HG03066 (cell line): ENCODE results near the gene HCAR2.
"Not testable (repeated sequence)": the region's sequence is repeated elsewhere in the genome, so short reads cannot be mapped to it uniquely, and the experiment has no call there.

ENCODE experiments used
- ATAC-seq: cut with Tn5 transposase; IDR thresholded peaks from one replicate; pipeline ENCODE4 v1.9.1; 2021; ENCODE audit warnings: low read depth; ENCODE audit not compliant: unreplicated experiment

HCAR2 gene

DNA sequence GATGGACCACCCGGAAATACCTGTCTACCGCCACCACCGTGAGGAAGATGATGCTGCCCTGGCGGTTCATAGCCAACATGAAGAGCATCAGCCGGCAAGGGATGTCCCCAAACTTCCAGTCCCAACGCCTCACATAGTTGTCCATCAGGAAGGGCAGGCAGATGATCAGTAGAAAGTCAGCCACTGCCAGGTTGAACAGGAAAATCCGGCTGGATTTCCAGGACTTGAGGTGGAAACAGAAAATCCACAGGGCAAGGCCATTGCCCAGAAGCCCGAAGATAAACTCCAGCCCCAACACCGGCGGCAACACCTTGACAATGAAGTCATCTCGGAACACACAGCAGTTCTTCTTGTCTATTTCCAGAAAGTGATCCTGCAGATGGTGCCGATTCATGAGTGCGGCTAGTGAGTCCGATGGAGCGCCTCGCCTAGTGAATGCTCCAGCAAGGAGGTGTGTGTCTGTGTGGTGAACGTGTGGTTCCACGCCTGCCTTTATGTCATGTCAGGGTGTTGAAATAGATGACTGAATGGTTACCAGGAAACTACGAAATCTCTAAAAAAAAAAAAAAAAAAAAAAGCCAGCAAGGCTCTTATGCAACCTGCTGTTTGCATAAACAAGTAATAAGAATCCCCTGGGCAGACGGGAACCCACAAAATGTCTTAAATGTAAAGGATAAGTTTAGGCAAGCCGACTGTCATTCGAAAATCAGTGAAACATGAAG, at the start of gene HCAR2:
Gene HCAR2, minus strand, starts transcription at position 468 of the 722 bp plus-strand sequence. Its CDS starts 74 bp downstream, at position 394.
- not testable (repeated sequence) for ATAC-seq

DNA sequence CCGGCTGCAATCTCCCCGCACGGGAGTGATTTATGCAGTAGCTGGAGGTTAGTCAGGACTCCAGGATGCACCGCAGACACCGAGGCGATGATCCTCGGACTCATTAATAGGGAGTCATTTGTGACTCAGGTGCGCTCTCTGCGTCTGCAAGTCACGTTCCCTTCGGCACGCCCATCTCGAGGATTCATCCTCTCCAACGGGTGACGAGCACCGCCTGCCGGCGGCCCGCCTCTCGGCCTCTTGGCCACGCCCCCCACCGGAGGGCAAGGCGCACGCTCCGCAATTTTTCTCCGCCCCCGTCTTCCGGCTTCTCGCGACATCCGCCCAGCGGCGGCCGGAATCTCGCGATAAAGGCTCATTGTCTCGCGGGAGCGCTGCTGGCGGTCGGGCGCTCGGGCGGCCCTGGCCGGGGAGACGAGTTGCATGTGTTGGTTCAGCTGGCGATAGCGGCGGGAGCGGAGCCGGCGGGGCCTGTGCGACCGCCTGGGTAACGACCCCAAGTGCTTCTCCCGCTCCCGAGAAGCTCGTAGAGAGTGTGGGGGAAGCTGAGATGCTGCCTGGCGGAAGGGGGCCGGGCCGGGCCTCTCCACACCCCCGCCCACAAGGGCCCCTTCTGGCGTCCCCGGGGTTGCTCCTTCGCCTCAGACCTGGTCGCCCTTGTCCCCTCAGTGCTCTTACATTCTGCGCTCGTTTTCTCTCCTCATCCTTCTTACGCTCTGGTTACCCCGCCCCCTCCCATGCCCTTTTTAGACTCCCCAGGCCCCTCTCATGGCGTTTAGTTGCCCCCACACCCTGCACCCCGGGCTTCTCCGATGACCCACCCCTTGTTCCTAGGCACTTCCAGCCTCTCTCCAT, 49.5 kb upstream of the HCAR2 start, which contains the start of gene DENR:
Gene DENR, plus strand, starts transcription at position 361 of the 855 bp plus-strand sequence. CDS start 878 bp downstream, outside the sequence.
- peak; percentile 92 for ATAC-seq

DNA sequence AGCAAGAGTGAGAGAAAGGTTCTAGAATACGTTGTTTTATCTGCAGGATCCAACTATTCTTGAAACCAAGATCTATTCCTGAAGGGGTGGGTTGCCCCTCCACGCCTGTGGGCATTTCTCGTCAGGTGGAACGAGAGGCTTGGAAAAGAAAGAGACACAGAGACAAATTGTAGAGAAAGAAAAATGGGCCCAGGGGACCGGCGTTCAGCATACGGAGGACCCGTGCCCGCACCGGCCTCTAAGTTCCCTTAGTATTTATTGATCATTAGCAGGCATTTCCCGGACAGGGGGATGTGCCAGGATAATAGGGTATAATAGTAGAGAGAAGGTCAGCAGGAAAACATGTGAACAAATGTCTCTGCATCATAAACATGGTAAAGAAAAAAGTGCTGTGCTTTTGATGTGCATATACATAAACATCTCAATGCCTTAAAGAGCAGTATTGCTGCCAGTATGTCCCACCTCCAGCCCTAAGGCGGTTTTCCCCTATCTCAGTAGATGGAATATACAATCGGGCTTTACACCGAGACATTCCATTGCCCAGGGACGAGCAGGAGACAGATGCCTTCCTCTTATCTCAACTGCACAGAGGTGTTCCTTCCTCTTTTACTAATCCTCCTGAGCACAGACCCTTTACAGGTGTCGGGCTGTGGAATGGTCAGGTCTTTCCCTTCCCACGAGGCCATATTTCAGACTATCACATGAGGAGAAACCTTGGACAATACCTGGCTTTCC, 47.8 kb upstream of the HCAR2 start:
- ATAC-seq, result not testable (repeated sequence)

DNA sequence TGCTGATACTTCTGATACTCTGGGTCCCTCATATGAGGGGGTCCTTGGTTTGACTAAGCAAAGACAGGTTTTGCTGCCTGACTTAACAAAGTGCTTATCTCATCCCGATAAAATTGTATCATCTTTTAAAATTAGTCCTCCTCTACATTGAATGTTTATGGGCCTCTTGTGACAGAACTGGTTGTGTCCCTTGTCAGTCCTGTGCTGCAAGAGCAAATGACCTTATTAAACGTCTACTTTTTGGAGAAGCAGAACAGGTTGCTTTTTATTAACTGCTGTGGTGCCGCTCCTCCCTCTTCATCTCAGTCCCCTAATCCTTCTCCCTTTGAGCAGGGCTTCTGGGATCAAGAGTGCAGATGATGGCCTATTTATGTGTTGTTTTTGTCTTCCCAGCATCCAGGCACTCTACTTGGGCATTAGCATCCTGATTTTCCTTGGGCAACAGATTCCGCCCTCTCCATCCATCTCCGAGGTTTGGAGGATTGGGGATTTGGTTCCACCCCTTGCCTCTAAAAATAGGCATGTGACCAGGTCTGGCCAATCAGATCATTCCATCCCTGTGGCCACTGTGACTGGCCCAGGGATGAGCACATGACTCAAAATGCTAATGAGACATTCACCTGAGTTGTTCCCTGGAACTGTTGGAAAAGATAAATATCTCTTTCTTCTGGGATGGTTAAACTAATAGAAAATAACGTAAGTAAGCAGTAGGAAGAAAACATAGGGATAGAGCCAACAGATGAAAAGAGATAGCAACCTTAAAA, 46.6 kb upstream of the HCAR2 start:
- no peak for ATAC-seq

DNA sequence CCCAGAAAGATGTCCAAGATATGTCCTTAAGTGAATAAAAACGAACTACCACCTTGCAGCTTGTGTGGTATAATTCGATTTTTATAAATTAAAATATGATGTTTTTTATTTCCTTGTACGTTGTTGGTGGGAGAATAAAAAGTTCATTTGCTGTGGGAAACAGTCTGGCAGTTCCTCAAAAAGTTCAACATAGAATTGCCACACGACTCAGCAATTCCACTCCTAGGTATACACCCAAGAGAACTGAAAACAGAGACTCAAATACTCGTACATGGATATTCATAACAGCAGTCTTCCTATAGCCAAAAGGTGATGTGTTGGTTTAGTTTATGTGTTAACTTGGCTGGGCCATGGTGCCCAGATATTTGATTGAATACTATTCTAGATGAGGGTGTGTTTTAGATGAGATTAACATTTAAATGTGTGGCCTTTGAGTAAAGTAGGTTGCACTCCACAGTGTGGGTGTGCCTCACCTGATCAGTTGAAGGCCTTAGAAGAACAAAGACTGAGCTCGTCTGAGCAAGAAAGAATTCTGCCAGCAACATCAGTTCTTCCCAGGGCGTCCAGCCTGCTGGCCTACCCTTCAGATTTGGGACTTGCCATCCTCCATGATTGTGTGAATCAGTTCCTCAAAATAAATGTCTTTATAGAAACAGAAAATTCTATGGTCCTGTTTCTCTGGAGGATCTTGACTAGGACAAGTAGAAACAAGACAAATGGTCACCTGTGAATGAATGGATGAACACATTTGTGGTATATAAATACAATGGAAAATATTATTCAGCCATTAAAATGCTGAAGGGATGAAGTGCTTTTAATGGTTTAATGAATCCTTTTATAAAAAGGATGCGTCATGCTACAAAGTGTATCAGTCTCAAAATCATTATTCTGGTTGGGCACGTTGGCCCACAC, 44.3 kb upstream of the HCAR2 start:
- no peak for ATAC-seq

DNA sequence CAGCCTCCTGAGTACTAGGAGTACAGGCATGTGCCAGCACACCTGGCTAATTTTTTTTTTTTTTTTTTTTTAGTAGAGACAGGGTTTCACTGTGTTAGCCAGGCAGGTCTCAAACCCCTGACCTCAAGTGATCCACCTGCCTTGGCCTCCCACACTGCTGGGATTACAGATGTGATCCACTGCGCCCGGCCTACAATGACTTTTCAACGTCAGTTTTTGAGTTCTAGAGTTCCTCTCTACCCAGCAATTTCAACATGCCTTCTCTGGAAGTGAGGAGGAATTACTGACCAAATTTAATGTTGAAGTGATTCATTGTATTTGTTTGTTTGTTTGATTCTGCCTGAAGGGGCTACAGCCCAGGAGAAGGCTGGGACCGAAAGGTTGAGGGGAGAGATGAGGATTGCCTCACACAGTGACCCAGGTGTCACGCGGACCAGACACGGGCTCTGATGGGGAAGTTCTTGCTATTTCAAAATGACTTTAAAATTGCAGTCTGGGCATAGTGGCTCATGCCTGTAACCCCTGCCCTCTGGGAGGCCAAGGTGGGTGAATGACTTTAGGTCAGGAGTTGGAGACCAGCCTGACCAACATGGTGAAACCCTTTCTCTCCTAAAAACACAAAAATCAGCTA, 40.9 kb upstream of the HCAR2 start:
- ATAC-seq, result no peak

DNA sequence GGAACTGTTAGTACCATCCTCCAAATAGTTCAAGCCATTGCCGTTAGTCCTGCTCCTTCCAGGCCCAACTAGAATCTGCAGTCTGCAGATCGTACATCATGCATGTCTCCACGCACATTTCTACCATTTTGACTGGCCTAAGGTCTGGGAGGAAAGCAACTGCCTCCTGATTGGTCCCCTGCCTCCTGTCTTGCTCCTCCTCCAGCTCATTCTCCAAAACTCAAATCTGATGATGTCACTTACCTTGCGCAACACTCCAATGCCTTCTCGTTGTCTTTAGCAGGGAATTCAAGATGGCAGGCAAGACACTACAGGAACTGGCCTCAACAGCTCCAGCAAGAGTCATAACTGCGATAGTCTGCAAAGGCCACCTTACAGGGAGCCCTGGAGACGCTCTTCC, 37.2 kb upstream of the HCAR2 start:
- no peak for ATAC-seq

DNA sequence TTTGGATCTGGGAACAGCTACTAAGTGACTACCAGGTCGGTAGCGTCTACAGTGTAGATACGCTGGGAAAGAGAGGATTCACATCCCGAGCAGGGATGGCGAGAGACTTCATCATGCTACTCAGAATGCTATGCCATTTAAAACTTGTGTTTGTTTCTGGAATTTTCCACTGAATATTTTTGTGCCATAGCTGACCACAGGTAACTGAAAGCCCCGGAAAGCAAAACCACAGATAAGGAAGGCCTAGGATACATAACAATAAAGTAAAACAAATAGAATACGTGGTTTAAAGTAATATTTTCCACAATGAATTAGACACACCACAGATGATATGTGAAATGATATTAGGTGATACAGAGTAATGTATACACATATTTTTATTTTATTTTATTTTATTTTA, 35.4 kb upstream of the HCAR2 start:
- ATAC-seq, result no peak

DNA sequence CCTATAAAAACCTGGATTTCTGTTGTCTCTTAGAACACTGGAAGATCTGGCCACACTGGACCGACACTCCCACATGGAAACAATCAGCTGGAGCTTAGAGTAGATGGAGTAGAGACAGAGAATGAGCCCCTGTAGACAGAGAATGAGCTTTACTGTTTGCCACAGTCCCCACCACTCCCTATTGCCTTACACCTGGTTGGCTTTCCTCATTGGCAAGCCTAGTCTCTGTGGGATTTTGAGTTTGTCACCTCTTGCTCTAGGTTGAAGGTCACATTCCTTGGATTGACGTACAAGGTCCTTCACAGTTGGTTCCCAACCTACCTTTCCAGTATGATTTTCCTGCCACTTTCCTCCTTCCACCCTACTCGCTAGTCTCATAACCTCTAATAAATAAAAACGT, 29.5 kb upstream of the HCAR2 start:
- no peak for ATAC-seq

DNA sequence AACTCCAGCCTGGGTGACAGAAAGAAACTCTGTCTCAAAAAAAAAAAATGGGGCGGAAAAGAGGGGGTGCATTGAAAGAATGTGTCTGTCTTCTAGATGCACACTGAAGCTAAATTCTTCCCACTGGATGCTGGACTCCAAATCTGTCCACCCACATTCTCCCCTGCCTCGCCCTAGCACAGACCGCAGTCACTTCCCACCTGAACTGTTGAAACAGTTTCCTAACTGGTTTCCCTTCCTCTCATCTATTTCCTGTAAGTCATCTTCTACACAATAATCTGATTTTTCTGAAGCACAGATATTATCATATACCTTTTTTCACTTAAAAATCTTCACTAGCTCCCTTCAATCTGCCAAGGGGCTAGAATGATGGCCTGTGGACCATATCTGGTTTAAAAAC, 29.0 kb upstream of the HCAR2 start:
- no peak for ATAC-seq

DNA sequence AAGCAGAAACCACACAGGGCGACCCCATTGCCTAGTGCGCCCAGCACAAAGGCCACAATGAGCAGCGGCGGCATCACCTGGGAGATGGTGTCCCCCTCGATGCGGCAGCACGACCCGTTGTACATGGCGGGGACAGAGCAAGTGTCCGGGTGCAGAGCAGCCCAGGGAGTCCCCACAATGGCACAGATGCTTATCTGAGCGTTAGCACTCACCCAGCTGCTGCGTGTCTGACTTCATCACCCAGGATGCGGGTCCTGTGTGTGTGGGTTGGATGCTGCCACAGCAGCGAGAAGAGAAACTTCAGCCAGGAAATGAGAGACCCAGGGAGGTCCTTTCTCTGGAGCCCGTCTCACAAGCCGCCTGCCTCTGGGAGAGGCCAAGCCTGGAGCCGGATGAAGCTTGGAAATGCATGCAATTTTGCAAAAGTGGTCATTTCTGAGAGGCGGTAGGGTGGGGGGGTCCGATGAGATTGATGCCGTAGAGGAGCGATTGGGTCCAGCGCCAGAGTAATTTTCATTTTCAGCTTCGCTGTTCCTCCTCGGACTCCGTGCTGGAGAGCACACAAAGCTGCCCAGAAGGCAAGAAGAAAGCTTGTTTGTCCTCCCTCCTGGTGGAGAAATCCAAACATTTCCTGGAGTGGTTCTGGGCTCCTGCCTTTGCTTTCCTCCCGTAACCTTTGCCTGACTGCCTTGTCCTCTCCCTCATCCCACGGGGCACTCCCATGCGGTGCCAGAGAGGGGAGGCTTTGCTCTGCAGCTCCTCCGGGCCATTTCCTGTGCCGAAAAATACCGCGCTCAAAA, 27.3 kb upstream of the HCAR2 start, which contains the start of gene HCAR1:
Gene HCAR1, minus strand, starts transcription at position 630 of the 800 bp plus-strand sequence. Its CDS starts 505 bp downstream, at position 125.
- ATAC-seq, result no peak

DNA sequence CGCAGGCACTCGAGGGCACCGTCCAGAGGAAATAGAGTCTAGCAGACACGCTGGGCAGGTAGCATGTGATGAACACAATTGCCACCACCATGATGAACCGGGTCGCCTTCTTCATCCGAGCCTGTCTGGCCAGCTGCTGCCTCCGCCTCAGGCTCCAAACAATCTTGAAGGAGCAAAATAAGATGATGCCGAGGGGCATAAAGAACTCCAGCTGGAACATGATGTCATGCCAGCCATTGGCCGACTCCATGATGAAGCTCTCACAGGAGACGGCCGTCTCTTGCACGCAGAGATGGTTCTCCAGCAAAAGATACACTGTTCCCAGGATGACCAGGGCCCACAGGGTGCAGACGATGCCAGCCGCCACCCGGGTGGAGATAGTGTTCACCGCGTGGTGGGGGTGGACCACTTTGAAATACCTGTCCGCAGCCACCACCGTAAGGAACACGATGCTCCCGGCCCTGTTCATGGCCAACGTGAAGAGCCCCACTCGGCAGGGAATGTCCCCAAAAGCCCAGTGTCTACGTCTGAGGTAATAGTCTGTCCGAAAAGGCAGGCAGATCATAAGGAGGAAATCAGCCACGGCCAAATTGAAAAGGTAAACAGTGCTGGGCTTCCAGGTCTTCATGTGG, 26.5 kb upstream of the HCAR2 start:
- ATAC-seq, result no peak

DNA sequence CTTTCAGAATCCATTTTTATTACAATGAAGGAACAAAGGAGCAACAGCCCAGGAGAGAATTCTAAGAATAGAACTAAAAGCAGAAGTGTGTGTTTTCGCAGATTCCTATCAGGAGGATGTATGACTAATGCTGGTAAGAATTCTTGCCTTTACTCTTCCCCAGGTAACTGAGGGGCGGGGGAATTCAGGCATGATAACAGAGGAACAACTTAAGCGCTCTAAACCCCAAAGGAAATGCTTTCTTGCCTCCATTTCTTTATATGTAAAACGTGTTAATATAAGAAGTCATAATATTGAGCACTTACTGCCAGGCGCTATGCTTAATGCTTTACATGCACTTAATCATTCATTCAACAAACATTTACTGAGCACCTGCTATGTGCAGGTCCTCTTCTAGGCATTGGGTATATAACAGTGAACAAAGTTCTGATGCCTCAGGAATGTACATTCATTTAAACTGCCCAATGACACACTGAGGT, 23.0 kb upstream of the HCAR2 start:
- ATAC-seq, result no peak

DNA sequence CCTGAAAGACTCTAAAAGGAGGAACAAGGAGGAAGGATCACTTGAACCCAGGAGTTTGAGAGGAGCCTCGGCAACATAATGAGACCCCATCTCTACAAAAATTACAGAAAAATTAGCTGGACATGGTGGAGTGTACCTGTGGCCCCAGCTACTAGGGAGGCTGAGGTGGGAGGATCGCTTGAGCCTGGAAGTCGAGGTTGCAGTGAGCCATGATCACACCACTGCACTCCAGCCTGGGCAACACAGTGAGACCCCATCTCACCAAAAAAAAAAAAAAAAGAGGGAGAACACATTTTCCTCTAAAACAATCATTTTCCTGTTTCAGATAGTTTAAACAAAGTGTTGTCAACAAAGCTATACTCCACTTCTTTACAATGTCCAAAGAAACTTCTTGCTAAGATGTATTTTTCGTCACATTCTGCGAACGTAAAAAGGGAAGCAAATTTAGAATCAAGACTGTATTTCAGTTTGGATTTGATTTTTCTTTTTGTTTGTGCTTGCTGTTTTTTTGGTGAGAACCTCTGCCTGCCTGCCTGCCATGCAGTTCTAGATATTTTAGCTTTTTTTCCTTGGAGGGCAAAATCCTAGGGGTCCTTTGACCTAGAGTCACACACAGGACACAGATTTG, 22.4 kb upstream of the HCAR2 start:
- no peak for ATAC-seq

DNA sequence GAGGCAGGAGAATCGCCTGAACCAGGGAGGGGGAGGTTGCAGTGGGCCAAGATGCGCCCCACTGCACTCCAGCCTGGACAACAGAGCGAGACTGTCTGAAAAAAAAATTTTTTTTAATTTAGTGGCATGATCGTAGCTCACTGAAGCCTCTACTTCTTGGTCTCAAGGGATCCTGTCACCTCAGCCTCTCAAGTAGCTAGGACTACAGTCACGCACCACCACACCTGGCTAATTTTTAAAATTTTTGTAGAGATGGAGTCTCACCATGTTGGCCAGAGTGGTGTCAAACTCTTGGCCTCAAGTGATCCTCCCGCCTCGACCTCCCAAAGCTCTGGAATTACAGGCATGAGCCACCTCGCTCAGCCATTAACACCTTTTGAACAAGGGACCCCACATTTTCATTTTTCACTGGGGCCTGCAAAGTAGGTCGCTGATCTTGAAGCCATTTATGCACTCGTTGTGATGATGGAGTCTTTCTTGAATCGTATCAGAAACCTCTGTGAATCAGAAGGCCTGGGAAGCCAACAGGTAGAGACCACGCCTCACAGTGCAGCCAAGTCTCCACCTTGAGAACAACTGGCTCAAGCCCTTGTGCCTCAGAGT, 21.6 kb upstream of the HCAR2 start:
- ATAC-seq, result no peak

DNA sequence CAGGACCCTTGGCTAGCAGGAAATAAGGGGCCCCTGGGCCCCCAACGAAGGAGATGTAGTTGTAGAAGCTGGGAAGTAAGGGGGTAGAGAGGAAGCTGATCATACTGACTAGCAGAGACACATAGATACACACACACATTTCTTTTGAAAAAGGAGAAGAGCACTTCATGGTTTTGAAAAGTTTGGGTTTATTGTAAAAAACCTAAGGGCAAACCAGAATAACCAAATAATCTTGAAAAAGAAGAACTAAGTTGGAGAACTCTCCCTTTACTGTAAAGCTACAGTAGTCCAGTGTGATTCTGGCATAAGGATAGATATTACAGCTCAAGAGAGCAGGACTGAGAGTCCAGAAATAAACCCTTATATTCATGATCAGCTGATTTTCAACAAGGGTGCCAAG, 19.2 kb upstream of the HCAR2 start:
- ATAC-seq, result no peak
